ENCODE data around the gene FOXD2.

Gene FOXD2

GRCh38 chr1:47417170-47418044 lies 20.4 kb upstream of the FOXD2 start:
- Histone ChIP-seq H3K4me3 (ENCODE audit: low read length, poor library complexity, severe bottlenecking) (no peak overlapping the region), H3K27me3 (ENCODE audit: insufficient read depth, low read length, poor library complexity, severe bottlenecking) (no peaks in the 10 kb centered on the region), H3F3A (ENCODE audit: low read depth) (no peaks in the 10 kb centered on the region), H3K4me2 (ENCODE audit: low read depth, low read length, poor library complexity, severe bottlenecking) (no peak overlapping the region), H3K4me1 (ENCODE audit: insufficient read depth, low read length, poor library complexity, severe bottlenecking) (no peaks in the 10 kb centered on the region), H3K9ac (ENCODE audit: low read depth, low read length, poor library complexity, severe bottlenecking) (no peak overlapping the region), H3K36me3 (ENCODE audit: insufficient read depth, low read length) (no peaks in the 10 kb centered on the region), H3K9me2 (replicated peaks; ENCODE audit: low read depth, low read length) (no peaks in the 10 kb centered on the region), H2AFZ (ENCODE audit: low read length) (no peak overlapping the region), H3K9me3 (ENCODE audit: insufficient read depth, low read depth, low read length) (no peaks in the 10 kb centered on the region), H4K20me1 (ENCODE audit: insufficient read depth, low read length, poor library complexity, severe bottlenecking) (no peaks in the 10 kb centered on the region), H3K79me2 (ENCODE audit: insufficient read depth, low read length) (no peaks in the 10 kb centered on the region)
- TF ChIP-seq CTCF (conservative IDR thresholded peaks at IDR 0.05; ENCODE audit: low read length) (no peak), EZH2phosphoT487 (IDR thresholded peaks at IDR 0.05; ENCODE audit: borderline replicate concordance) (no peak)

GRCh38 chr1:47418122-47418521 lies 19.7 kb upstream of the FOXD2 start:
- Histone ChIP-seq H3K9me3 (ENCODE audit: insufficient read depth, low read depth, low read length) (no peaks in the 10 kb centered on the region), H3K27me3 (ENCODE audit: insufficient read depth, low read length, poor library complexity, severe bottlenecking) (no peaks in the 10 kb centered on the region), H3F3A (ENCODE audit: low read depth) (no peaks in the 10 kb centered on the region), H3K4me2 (ENCODE audit: low read depth, low read length, poor library complexity, severe bottlenecking) (no peak overlapping the region), H3K4me3 (ENCODE audit: low read length, poor library complexity, severe bottlenecking) (no peak overlapping the region), H3K4me1 (ENCODE audit: insufficient read depth, low read length, poor library complexity, severe bottlenecking) (no peaks in the 10 kb centered on the region), H2AFZ (ENCODE audit: low read length) (no peak overlapping the region), H3K79me2 (ENCODE audit: insufficient read depth, low read length) (no peaks in the 10 kb centered on the region), H4K20me1 (ENCODE audit: insufficient read depth, low read length, poor library complexity, severe bottlenecking) (no peaks in the 10 kb centered on the region), H3K9me2 (replicated peaks; ENCODE audit: low read depth, low read length) (no peaks in the 10 kb centered on the region), H3K9ac (ENCODE audit: low read depth, low read length, poor library complexity, severe bottlenecking) (no peak overlapping the region), H3K36me3 (ENCODE audit: insufficient read depth, low read length) (no peaks in the 10 kb centered on the region)
- TF ChIP-seq EZH2phosphoT487 (IDR thresholded peaks at IDR 0.05; ENCODE audit: borderline replicate concordance), result no peak
- TF ChIP-seq CTCF (conservative IDR thresholded peaks at IDR 0.05; ENCODE audit: low read length), result no peak

GRCh38 chr1:47418681-47419325 lies 19.0 kb upstream of the FOXD2 start:
- no peaks in the 10 kb centered on the region for H3F3A ChIP-seq (ENCODE audit: low read depth)
- H3K4me2 ChIP-seq (ENCODE audit: low read depth, low read length, poor library complexity, severe bottlenecking), result no peak overlapping the region
- no peaks in the 10 kb centered on the region for H3K79me2 ChIP-seq (ENCODE audit: insufficient read depth, low read length)
- H3K9ac ChIP-seq (ENCODE audit: low read depth, low read length, poor library complexity, severe bottlenecking), result no peak overlapping the region
- no peak for TF ChIP-seq EZH2phosphoT487 (IDR thresholded peaks at IDR 0.05; ENCODE audit: borderline replicate concordance)
- TF ChIP-seq CTCF (conservative IDR thresholded peaks at IDR 0.05; ENCODE audit: low read length), result no peak
- no peaks in the 10 kb centered on the region for H3K9me2 ChIP-seq (replicated peaks; ENCODE audit: low read depth, low read length)
- H2AFZ ChIP-seq (ENCODE audit: low read length), result no peak overlapping the region
- no peak overlapping the region for H3K4me3 ChIP-seq (ENCODE audit: low read length, poor library complexity, severe bottlenecking)
- no peaks in the 10 kb centered on the region for H3K36me3 ChIP-seq (ENCODE audit: insufficient read depth, low read length)
- no peaks in the 10 kb centered on the region for H4K20me1 ChIP-seq (ENCODE audit: insufficient read depth, low read length, poor library complexity, severe bottlenecking)
- no peaks in the 10 kb centered on the region for H3K9me3 ChIP-seq (ENCODE audit: insufficient read depth, low read depth, low read length)
- no peaks in the 10 kb centered on the region for H3K4me1 ChIP-seq (ENCODE audit: insufficient read depth, low read length, poor library complexity, severe bottlenecking)
- H3K27me3 ChIP-seq (ENCODE audit: insufficient read depth, low read length, poor library complexity, severe bottlenecking), result no peaks in the 10 kb centered on the region
